Measurements from ENCODE around the gene SLIT3.

SLIT3 gene

GRCh38 chr5:168670881-168671575 lies 629.9 kb downstream of the SLIT3 start:
- H4K20me1 ChIP-seq (ENCODE audit: control insufficient read depth, insufficient read depth, low read depth, low read length): no peaks in the 10 kb centered on the region
- H3K27ac ChIP-seq (ENCODE audit: low read depth, low read length): no peak overlapping the region
- TF ChIP-seq EZH2phosphoT487 (IDR thresholded peaks at IDR 0.05; ENCODE audit: borderline replicate concordance, low read length): no peak
- no peak for TF ChIP-seq CTCF (IDR thresholded peaks at IDR 0.05; ENCODE audit: low read depth, low read length, poor library complexity, severe bottlenecking)
- H3K4me2 ChIP-seq (ENCODE audit: low read length): no peak overlapping the region
- H3K4me1 ChIP-seq (ENCODE audit: control insufficient read depth, low read length): no peaks in the 10 kb centered on the region
- no peaks in the 10 kb centered on the region for H3K36me3 ChIP-seq (ENCODE audit: control insufficient read depth, low read length)
- no peaks in the 10 kb centered on the region for H3F3A ChIP-seq (ENCODE audit: control insufficient read depth, insufficient read depth)
- H3K27me3 ChIP-seq (ENCODE audit: control insufficient read depth, low read length): peaks cover 4% of the 10 kb centered on the region; the same call in 1 of the 2 replicates
- H3K79me2 ChIP-seq (ENCODE audit: control insufficient read depth, low read length): no peaks in the 10 kb centered on the region
- H3K9me2 ChIP-seq (replicated peaks; ENCODE audit: control insufficient read depth, low read length): no peaks in the 10 kb centered on the region
- no peak overlapping the region for H3K4me3 ChIP-seq (ENCODE audit: low read length)
- no peaks in the 10 kb centered on the region for H3K9me3 ChIP-seq (ENCODE audit: control insufficient read depth, insufficient read depth, low read length)

GRCh38 chr5:168669668-168670378 lies 631.1 kb downstream of the SLIT3 start:
- no peaks in the 10 kb centered on the region for H3K36me3 ChIP-seq (ENCODE audit: control insufficient read depth, low read length)
- H3K9me2 ChIP-seq (replicated peaks; ENCODE audit: control insufficient read depth, low read length): no peaks in the 10 kb centered on the region
- H3K27ac ChIP-seq (ENCODE audit: low read depth, low read length): no peak overlapping the region
- H3K9me3 ChIP-seq (ENCODE audit: control insufficient read depth, insufficient read depth, low read length): no peaks in the 10 kb centered on the region
- no peak overlapping the region for H3K4me2 ChIP-seq (ENCODE audit: low read length)
- no peaks in the 10 kb centered on the region for H4K20me1 ChIP-seq (ENCODE audit: control insufficient read depth, insufficient read depth, low read depth, low read length)
- no peaks in the 10 kb centered on the region for H3K27me3 ChIP-seq (ENCODE audit: control insufficient read depth, low read length)
- H3K4me1 ChIP-seq (ENCODE audit: control insufficient read depth, low read length): no peaks in the 10 kb centered on the region
- H3K79me2 ChIP-seq (ENCODE audit: control insufficient read depth, low read length): no peaks in the 10 kb centered on the region
- no peak for TF ChIP-seq CTCF (IDR thresholded peaks at IDR 0.05; ENCODE audit: low read depth, low read length, poor library complexity, severe bottlenecking)
- no peak for TF ChIP-seq EZH2phosphoT487 (IDR thresholded peaks at IDR 0.05; ENCODE audit: borderline replicate concordance, low read length)
- H3F3A ChIP-seq (ENCODE audit: control insufficient read depth, insufficient read depth): no peaks in the 10 kb centered on the region
- no peak overlapping the region for H3K4me3 ChIP-seq (ENCODE audit: low read length)

GRCh38 chr5:168669156-168669555 lies 631.8 kb downstream of the SLIT3 start:
- TF ChIP-seq CTCF (IDR thresholded peaks at IDR 0.05; ENCODE audit: low read depth, low read length, poor library complexity, severe bottlenecking): no peak
- no peak for TF ChIP-seq EZH2phosphoT487 (IDR thresholded peaks at IDR 0.05; ENCODE audit: borderline replicate concordance, low read length)
- no peaks in the 10 kb centered on the region for H3K79me2 ChIP-seq (ENCODE audit: control insufficient read depth, low read length)
- no peaks in the 10 kb centered on the region for H3F3A ChIP-seq (ENCODE audit: control insufficient read depth, insufficient read depth)

More at GRCh38 chr5:168669156-168669555, 631.8 kb downstream of the SLIT3 start:
- H3K4me1 ChIP-seq (ENCODE audit: control insufficient read depth, low read length): no peaks in the 10 kb centered on the region
- H4K20me1 ChIP-seq (ENCODE audit: control insufficient read depth, insufficient read depth, low read depth, low read length): no peaks in the 10 kb centered on the region
- H3K9me2 ChIP-seq (replicated peaks; ENCODE audit: control insufficient read depth, low read length): no peaks in the 10 kb centered on the region
- no peak overlapping the region for H3K4me3 ChIP-seq (ENCODE audit: low read length)
- H3K27ac ChIP-seq (ENCODE audit: low read depth, low read length): no peak overlapping the region
- H3K9me3 ChIP-seq (ENCODE audit: control insufficient read depth, insufficient read depth, low read length): no peaks in the 10 kb centered on the region
- H3K4me2 ChIP-seq (ENCODE audit: low read length): no peak overlapping the region
- no peaks in the 10 kb centered on the region for H3K27me3 ChIP-seq (ENCODE audit: control insufficient read depth, low read length)
- no peaks in the 10 kb centered on the region for H3K36me3 ChIP-seq (ENCODE audit: control insufficient read depth, low read length)

Data from DOHH2 (cell line).